Measurements from ENCODE around the gene TEAD2. TPM values are rescaled to one million over a fixed set of nuclear protein-coding genes. Genes with fewer than 3 reads are reported as not detected.

TEAD2 gene
- total RNA-seq, 1 donor from 2014 or later, result 51.4 TPM

GRCh38 chr19:49359851-49360820, 2.1 kb downstream of the TEAD2 start:
- H3K4me1 ChIP-seq, result peaks cover 0 to 7% of the 10 kb centered on the region in 2 donors
- no peaks in the 10 kb centered on the region for H3K27me3 ChIP-seq
- no peak overlapping the region for H3K4me3 ChIP-seq
- no peak for TF ChIP-seq CTCF (IDR thresholded peaks at IDR 0.05)
- intact Hi-C loops (cut with DNase I), result loop anchor here (5.0 kb wide), 3 partner anchors 232 to 723 kb away; partner anchors contain the start of genes DBP, PRMT1 and PRR12
- DNase-seq (ENCODE audit: low spot score in 2 of 2), result no peak
- peak overlapping the region; percentile 88 to 89 for H3K27ac ChIP-seq
- no peaks in the 10 kb centered on the region for H3K9me3 ChIP-seq
- H3K36me3 ChIP-seq, result peaks cover 4 to 26% of the 10 kb centered on the region in 2 donors

GRCh38 chr19:49357186-49357585, 5.0 kb downstream of the TEAD2 start:
- H3K36me3 ChIP-seq, result peaks cover 21 to 37% of the 10 kb centered on the region in 2 donors
- TF ChIP-seq CTCF (IDR thresholded peaks at IDR 0.05), result no peak
- intact Hi-C loops (cut with DNase I), result no loop called here
- H3K4me1 ChIP-seq, result no peaks in the 10 kb centered on the region
- no peaks in the 10 kb centered on the region for H3K9me3 ChIP-seq
- H3K27me3 ChIP-seq, result no peaks in the 10 kb centered on the region
- H3K27ac ChIP-seq, result no peak overlapping the region
- no peak overlapping the region for H3K4me3 ChIP-seq
- DNase-seq (ENCODE audit: low spot score in 2 of 2), result no peak

GRCh38 chr19:49356382-49356781, 5.8 kb downstream of the TEAD2 start:
- H3K4me3 ChIP-seq, result no peak overlapping the region
- H3K9me3 ChIP-seq, result no peaks in the 10 kb centered on the region
- H3K4me1 ChIP-seq, result no peaks in the 10 kb centered on the region
- H3K36me3 ChIP-seq, result peaks cover 23 to 38% of the 10 kb centered on the region in 2 donors
- peak overlapping the region in 1 of 2 donors; percentile 1 for H3K27ac ChIP-seq
- intact Hi-C loops (cut with DNase I), result no loop called here
- no peak for TF ChIP-seq CTCF (IDR thresholded peaks at IDR 0.05)
- H3K27me3 ChIP-seq, result no peaks in the 10 kb centered on the region
- no peak for DNase-seq (ENCODE audit: low spot score in 2 of 2)

GRCh38 chr19:49355909-49356353, 6.3 kb downstream of the TEAD2 start:
- intact Hi-C loops (cut with DNase I), result no loop called here
- Histone ChIP-seq H3K4me1 (no peaks in the 10 kb centered on the region), H3K27me3 (no peaks in the 10 kb centered on the region), H3K36me3 (peaks cover 26 to 43% of the 10 kb centered on the region in 2 donors), H3K4me3 (no peak overlapping the region), H3K27ac (peak overlapping the region in 1 of 2 donors; percentile 1), H3K9me3 (no peaks in the 10 kb centered on the region)
- no peak for TF ChIP-seq CTCF (IDR thresholded peaks at IDR 0.05)
- DNase-seq (ENCODE audit: low spot score in 2 of 2), result no peak

GRCh38 chr19:49349567-49349966, 12.6 kb downstream of the TEAD2 start:
- DNase-seq (ENCODE audit: low spot score in 2 of 2), result no peak
- Histone ChIP-seq H3K27me3 (no peaks in the 10 kb centered on the region), H3K27ac (no peak overlapping the region), H3K36me3 (peaks cover 56 to 72% of the 10 kb centered on the region in 2 donors), H3K4me3 (no peak overlapping the region), H3K9me3 (no peaks in the 10 kb centered on the region), H3K4me1 (no peaks in the 10 kb centered on the region)
- intact Hi-C loops (cut with DNase I), result no loop called here
- TF ChIP-seq CTCF (IDR thresholded peaks at IDR 0.05), result no peak
